ENCODE data around the gene LRP8. TPM values are rescaled to one million over a fixed set of nuclear protein-coding genes. Genes with fewer than 3 reads are reported as not detected.

Gene LRP8
- total and polyA plus RNA-seq, 9 of the 15 experiments (the other 6 are each of a cell fraction or from before 2014, with no cell fraction given): 7.1 to 56.1 (median 31.3) TPM

GRCh38 chr1:53249706-53250105, 78.2 kb downstream of the LRP8 start:
- Histone ChIP-seq H3K4me1 (replicated peaks in 1 of 2; ENCODE audit: control insufficient read depth in 2 of 2, insufficient read depth in 2 of 2, low read length in 2 of 2) (peaks cover 0 to 6% of the 10 kb centered on the region in 2 experiments; a peak in 2 of 5 replicates), H4K20me1 (replicated peaks; ENCODE audit: control insufficient read depth, insufficient read depth, low read length) (0 out of 2 replicates have a peak, but pooled peaks cover 1% of the 10 kb centered on the region), H3K9me1 (ENCODE audit: control insufficient read depth, insufficient read depth, low read length) (peaks cover 2% of the 10 kb centered on the region), H3K4me2 (ENCODE audit: insufficient read depth, low read length) (no peak overlapping the region), H2AFZ (ENCODE audit: low read depth, low read length) (no peak overlapping the region), H3K9me3 (replicated peaks; ENCODE audit: control insufficient read depth, insufficient read depth, low read depth, low read length) (no peaks in the 10 kb centered on the region), H3K27ac (ENCODE audit: extremely low read depth, low read depth, low read length) (no peak overlapping the region), H3K4me3 (no peak overlapping the region), H3K79me2 (ENCODE audit: control insufficient read depth, insufficient read depth, low read length) (no peaks in the 10 kb centered on the region), H3K27me3 (ENCODE audit: control insufficient read depth in 2 of 2, insufficient read depth in 2 of 2, low read length in 2 of 2) (no peaks in the 10 kb centered on the region), H3K36me3 (ENCODE audit: control insufficient read depth, insufficient read depth, low read length) (peaks cover 86% of the 10 kb centered on the region), H3K9ac (ENCODE audit: insufficient read depth in 1 of 2, low read depth in 2 of 2, low read length in 2 of 2) (no peak overlapping the region)
- POLR2A ChIA-PET: interaction anchor here (0.7 to 1.6 kb wide), 2 partner anchors 12 to 1215 kb away, joined by 3 read pairs; no protein-coding TSS in a partner anchor
- in situ Hi-C loops (cut with MboI): no loop called here
- intact Hi-C loops (cut with micrococcal nuclease): no loop called here
- WGBS (ENCODE audit: insufficient coverage, low coverage, missing lambda C conversion rate): 90% methylated on average over 3 of the region's 3 CpGs
- FAIRE-seq: no peak
- no TSS peak for BruUV-seq (replicated peaks)
- TF ChIP-seq KLF10 (CRISPR knock-in tag; IDR thresholded peaks at IDR 0.05): no peak
- DNase-seq (ENCODE audit: extremely low read depth in 1 of 4, low spot score in 3 of 4): no peak
- CTCF ChIA-PET (ENCODE audit: low intra/inter-chr PET ratio): no interaction called here
- no peak for ATAC-seq

- no peak for FAIRE-seq
- intact Hi-C loops (cut with micrococcal nuclease): no loop called here
- no TSS peak for BruUV-seq (replicated peaks)
Observed at GRCh38 chr1:53246261-53247134, 81.4 kb downstream of the LRP8 start.

More at GRCh38 chr1:53246261-53247134, 81.4 kb downstream of the LRP8 start:
- Histone ChIP-seq H3K27me3 (ENCODE audit: control insufficient read depth in 2 of 2, insufficient read depth in 2 of 2, low read length in 2 of 2) (no peaks in the 10 kb centered on the region), H3K79me2 (ENCODE audit: control insufficient read depth, insufficient read depth, low read length) (no peaks in the 10 kb centered on the region), H3K9me3 (replicated peaks; ENCODE audit: control insufficient read depth, insufficient read depth, low read depth, low read length) (no peaks in the 10 kb centered on the region), H2AFZ (ENCODE audit: low read depth, low read length) (no peak overlapping the region), H3K4me1 (replicated peaks in 1 of 2; ENCODE audit: control insufficient read depth in 2 of 2, insufficient read depth in 2 of 2, low read length in 2 of 2) (no peaks in the 10 kb centered on the region), H3K9me1 (ENCODE audit: control insufficient read depth, insufficient read depth, low read length) (no peaks in the 10 kb centered on the region), H3K36me3 (ENCODE audit: control insufficient read depth, insufficient read depth, low read length) (peaks cover 60% of the 10 kb centered on the region), H3K4me3 (no peak overlapping the region), H3K4me2 (ENCODE audit: insufficient read depth, low read length) (no peak overlapping the region), H3K9ac (ENCODE audit: insufficient read depth in 1 of 2, low read depth in 2 of 2, low read length in 2 of 2) (no peak overlapping the region), H4K20me1 (replicated peaks; ENCODE audit: control insufficient read depth, insufficient read depth, low read length) (no peaks in the 10 kb centered on the region), H3K27ac (ENCODE audit: extremely low read depth, low read depth, low read length) (no peak overlapping the region)
- ATAC-seq (no peak), DNase-seq (ENCODE audit: extremely low read depth in 1 of 4, low spot score in 3 of 4) (no peak)
- WGBS (ENCODE audit: insufficient coverage, low coverage, missing lambda C conversion rate): 92% methylated on average over 4 of the region's 4 CpGs
- POLR2A ChIA-PET: interaction anchor here (0.6 to 2.3 kb wide), 3 partner anchors 11 to 72 kb away, joined by 3 to 8 read pairs (median 4); no protein-coding TSS in a partner anchor
- in situ Hi-C loops (cut with MboI): no loop called here
- TF ChIP-seq MAFG (tag; conservative IDR thresholded peaks at IDR 0.05) (no peak), SLC30A9 (CRISPR knock-in tag; IDR thresholded peaks at IDR 0.05) (no peak), HMBOX1 (IDR thresholded peaks at IDR 0.05) (no peak), ZBTB34 (CRISPR knock-in tag; IDR thresholded peaks at IDR 0.05) (no peak)
- CTCF ChIA-PET (ENCODE audit: low intra/inter-chr PET ratio): no interaction called here

All from K562 (cell line).